Right renal pelvis (tissue), 4 donors: ENCODE data around the gene MRPL55. TPM values are rescaled to one million over a fixed set of nuclear protein-coding genes. Genes with fewer than 3 reads are reported as not detected.
A peak's percentile ranks its signal among the peaks of the same experiment; 100 is the strongest.

Experiments
- DNase-seq, 4 donors: peaks; one replicate each; pipeline ENCODE4 v3.0.0-alpha.2; 2013; ENCODE audit warnings: low read depth in 4 of 4, low spot score in 3 of 4, missing footprints in 1 of 4
- polyA plus RNA-seq, 4 donors: library from polyadenylated mRNA; unstranded; fragments of 120-200 nt; gene quantifications; one replicate each; pipeline ENCODE4 v1.2.1, GENCODE V29; 2013; ENCODE audit not compliant: insufficient read length in 4 of 4

MRPL55 gene
- 10 to 100 TPM; 38.7 to 54.9 (median 42.9) TPM for polyA plus RNA-seq

GRCh38 chr1:228109073-228109961, at the start of gene MRPL55:
Gene MRPL55, minus strand, starts transcription at chr1:228109299. Its CDS starts 1,039 bp downstream, at chr1:228108260.
- peak; percentile 93 to 99 (median 94) for DNase-seq

- no peak for DNase-seq
Observed at GRCh38 chr1:228158151-228159007, 49.3 kb upstream of the MRPL55 start.

- DNase-seq, result no peak
Observed at GRCh38 chr1:228157729-228158126, 48.6 kb upstream of the MRPL55 start.

GRCh38 chr1:228156941-228157728, 48.0 kb upstream of the MRPL55 start:
- DNase-seq, result no peak

- no peak for DNase-seq
Observed at GRCh38 chr1:228156515-228156881, 47.4 kb upstream of the MRPL55 start.

GRCh38 chr1:228155596-228156514, 46.8 kb upstream of the MRPL55 start:
- DNase-seq, result no peak

GRCh38 chr1:228154670-228155571, 45.8 kb upstream of the MRPL55 start:
- no peak for DNase-seq

- no peak for DNase-seq
Observed at GRCh38 chr1:228154021-228154669, 45.0 kb upstream of the MRPL55 start.

GRCh38 chr1:228152918-228153258, 43.8 kb upstream of the MRPL55 start:
- no peak for DNase-seq

GRCh38 chr1:228152097-228152917, 43.2 kb upstream of the MRPL55 start:
- no peak for DNase-seq

- no peak for DNase-seq
Observed at GRCh38 chr1:228151180-228151925, 42.3 kb upstream of the MRPL55 start.

- DNase-seq, result no peak
Observed at GRCh38 chr1:228150461-228151179, 41.5 kb upstream of the MRPL55 start.

GRCh38 chr1:228150120-228150460, 41.0 kb upstream of the MRPL55 start:
- no peak for DNase-seq

GRCh38 chr1:228149406-228150119, 40.5 kb upstream of the MRPL55 start, which contains the start of gene GJC2:
Gene GJC2, plus strand, starts transcription at chr1:228149930. Its CDS starts 7,829 bp downstream, at chr1:228157759.
- no peak for DNase-seq

GRCh38 chr1:228148935-228149405, 39.9 kb upstream of the MRPL55 start:
- DNase-seq, result no peak
